Measurements from ENCODE around the gene HYOU1.

DNA sequence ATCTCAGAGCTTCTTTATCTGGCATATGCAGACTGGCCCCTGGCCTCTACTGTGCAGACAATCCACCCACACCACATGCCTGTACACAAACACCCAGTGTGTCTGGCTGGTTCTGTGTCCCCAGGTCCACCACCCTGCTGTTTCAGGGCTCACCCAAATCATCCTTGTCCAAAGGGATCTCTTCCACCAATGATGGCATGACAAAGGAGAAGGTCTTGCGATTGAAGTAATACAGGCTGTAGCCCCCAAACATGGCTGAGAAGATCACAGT lies 28.0 kb downstream of the HYOU1 start:
- TF ChIP-seq SUZ12 (IDR thresholded peaks at IDR 0.05; ENCODE audit: low read length) (no peak), PHF8 (conservative IDR thresholded peaks at IDR 0.05; ENCODE audit: low read depth, low read length) (no peak), POLR2AphosphoS5 (IDR thresholded peaks at IDR 0.05; ENCODE audit: low read depth, low read length) (no peak), YY1 (IDR thresholded peaks at IDR 0.05; ENCODE audit: low read depth, low read length) (no peak), GABPA (IDR thresholded peaks at IDR 0.05; ENCODE audit: borderline replicate concordance, insufficient read depth, low read length) (no peak), POLR2A (IDR thresholded peaks at IDR 0.05; ENCODE audit: control extremely low read depth in 1 of 2, low read depth in 2 of 2, low read length in 2 of 2) (no peak), RAD21 (IDR thresholded peaks at IDR 0.05 in 1 of 2, conservative IDR thresholded peaks at IDR 0.05 in 1 of 2; ENCODE audit: low read depth in 2 of 2, low read length in 2 of 2) (no peak), CHD1 (IDR thresholded peaks at IDR 0.05; ENCODE audit: low read depth, low read length) (no peak), EP300 (IDR thresholded peaks at IDR 0.05; ENCODE audit: borderline replicate concordance in 1 of 2, low read depth in 2 of 2, low read length in 2 of 2) (no peak), ASH2L (IDR thresholded peaks at IDR 0.05; ENCODE audit: low read length) (no peak)
- TF ChIP-seq, protein P1, sequence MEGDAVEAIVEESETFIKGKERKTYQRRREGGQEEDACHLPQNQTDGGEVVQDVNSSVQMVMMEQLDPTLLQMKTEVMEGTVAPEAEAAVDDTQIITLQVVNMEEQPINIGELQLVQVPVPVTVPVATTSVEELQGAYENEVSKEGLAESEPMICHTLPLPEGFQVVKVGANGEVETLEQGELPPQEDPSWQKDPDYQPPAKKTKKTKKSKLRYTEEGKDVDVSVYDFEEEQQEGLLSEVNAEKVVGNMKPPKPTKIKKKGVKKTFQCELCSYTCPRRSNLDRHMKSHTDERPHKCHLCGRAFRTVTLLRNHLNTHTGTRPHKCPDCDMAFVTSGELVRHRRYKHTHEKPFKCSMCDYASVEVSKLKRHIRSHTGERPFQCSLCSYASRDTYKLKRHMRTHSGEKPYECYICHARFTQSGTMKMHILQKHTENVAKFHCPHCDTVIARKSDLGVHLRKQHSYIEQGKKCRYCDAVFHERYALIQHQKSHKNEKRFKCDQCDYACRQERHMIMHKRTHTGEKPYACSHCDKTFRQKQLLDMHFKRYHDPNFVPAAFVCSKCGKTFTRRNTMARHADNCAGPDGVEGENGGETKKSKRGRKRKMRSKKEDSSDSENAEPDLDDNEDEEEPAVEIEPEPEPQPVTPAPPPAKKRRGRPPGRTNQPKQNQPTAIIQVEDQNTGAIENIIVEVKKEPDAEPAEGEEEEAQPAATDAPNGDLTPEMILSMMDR (IDR thresholded peaks at IDR 0.05; ENCODE audit: control extremely low read depth in 1 of 3, insufficient read depth in 1 of 3, low read depth in 1 of 3, low read length in 3 of 3), result no peak
- TF ChIP-seq, protein P2, sequence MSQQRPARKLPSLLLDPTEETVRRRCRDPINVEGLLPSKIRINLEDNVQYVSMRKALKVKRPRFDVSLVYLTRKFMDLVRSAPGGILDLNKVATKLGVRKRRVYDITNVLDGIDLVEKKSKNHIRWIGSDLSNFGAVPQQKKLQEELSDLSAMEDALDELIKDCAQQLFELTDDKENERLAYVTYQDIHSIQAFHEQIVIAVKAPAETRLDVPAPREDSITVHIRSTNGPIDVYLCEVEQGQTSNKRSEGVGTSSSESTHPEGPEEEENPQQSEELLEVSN (IDR thresholded peaks at IDR 0.05), result no peak

Measured in H1 (cell line).